ENCODE results near the gene ZFTA. TPM values are rescaled to one million over a fixed set of nuclear protein-coding genes. Genes with fewer than 3 reads are reported as not detected.
"Not testable (repeated sequence)": the region's sequence is repeated elsewhere in the genome, so short reads cannot be mapped to it uniquely, and the experiment has no call there.

The ZFTA gene
- total RNA-seq = 14.3 TPM
- long read RNA-seq, partial matches to known transcripts = 0 of 20 reads
- long read RNA-seq, other reads (novel, unspliced or antisense) = 19 of 20 reads

GRCh38 chr11:63768237-63769041 is at the start of gene ZFTA:
ZFTA (minus strand) TSS chr11:63768775; CDS start chr11:63768622, 153 bp downstream.
- peak; percentile 85 for DNase-seq (ENCODE audit: low spot score)
- intact Hi-C loops (cut with DNase I) = loop anchor here (2.0 to 10.0 kb wide), 4 partner anchors 44 to 376 kb away; partner anchors contain the start of genes MARK2, NAA40 and SPINDOC

- intact Hi-C loops (cut with DNase I) = no loop called here
- no peak for DNase-seq (ENCODE audit: low spot score)
Measured at GRCh38 chr11:63817758-63818498, 49.4 kb upstream of the ZFTA start.

- no peak for DNase-seq (ENCODE audit: low spot score)
- intact Hi-C loops (cut with DNase I) = no loop called here
Measured at GRCh38 chr11:63816732-63817131, 48.2 kb upstream of the ZFTA start.

GRCh38 chr11:63816166-63816565 is 47.6 kb upstream of the ZFTA start:
- DNase-seq (ENCODE audit: low spot score) = no peak
- intact Hi-C loops (cut with DNase I) = no loop called here

GRCh38 chr11:63814383-63814736 is 45.8 kb upstream of the ZFTA start:
- intact Hi-C loops (cut with DNase I) = loop anchor here (5.0 kb wide), 1 partner anchor 47 kb away; the partner anchor contains the start of gene ZFTA
- no peak for DNase-seq (ENCODE audit: low spot score)

GRCh38 chr11:63813563-63814382 is 45.2 kb upstream of the ZFTA start:
- intact Hi-C loops (cut with DNase I) = loop anchor here (5.0 kb wide), 1 partner anchor 46 kb away; the partner anchor contains the start of gene ZFTA
- no peak for DNase-seq (ENCODE audit: low spot score)

GRCh38 chr11:63813035-63813562 is 44.5 kb upstream of the ZFTA start, which contains the start of gene SPINDOC:
SPINDOC (plus strand) TSS chr11:63813456; CDS start chr11:63813687, 231 bp downstream.
- intact Hi-C loops (cut with DNase I) = loop anchor here (5.0 kb wide), 1 partner anchor 46 kb away; the partner anchor contains the start of gene ZFTA
- DNase-seq (ENCODE audit: low spot score) = peak; percentile 89

- no peak for DNase-seq (ENCODE audit: low spot score)
- intact Hi-C loops (cut with DNase I) = loop anchor here (5.0 kb wide), 1 partner anchor 44 kb away; the partner anchor contains the start of gene ZFTA
Measured at GRCh38 chr11:63811522-63811921, 42.9 kb upstream of the ZFTA start.

- not testable (repeated sequence) for DNase-seq (ENCODE audit: low spot score)
- intact Hi-C loops (cut with DNase I) = loop anchor here (5.0 kb wide), 1 partner anchor 43 kb away; the partner anchor contains the start of gene ZFTA
Measured at GRCh38 chr11:63810383-63810782, 41.8 kb upstream of the ZFTA start.

GRCh38 chr11:63805844-63806415 is 37.4 kb upstream of the ZFTA start:
- intact Hi-C loops (cut with DNase I) = no loop called here
- DNase-seq (ENCODE audit: low spot score) = no peak

- DNase-seq (ENCODE audit: low spot score) = no peak
- intact Hi-C loops (cut with DNase I) = no loop called here
Measured at GRCh38 chr11:63804259-63804658, 35.7 kb upstream of the ZFTA start.

- intact Hi-C loops (cut with DNase I) = no loop called here
- DNase-seq (ENCODE audit: low spot score) = no peak
Measured at GRCh38 chr11:63802637-63803414, 34.3 kb upstream of the ZFTA start.

- DNase-seq (ENCODE audit: low spot score) = no peak
- intact Hi-C loops (cut with DNase I) = no loop called here
Measured at GRCh38 chr11:63800921-63801320, 32.3 kb upstream of the ZFTA start.

- intact Hi-C loops (cut with DNase I) = no loop called here
- no peak for DNase-seq (ENCODE audit: low spot score)
Measured at GRCh38 chr11:63795066-63795465, 26.5 kb upstream of the ZFTA start.

- intact Hi-C loops (cut with DNase I) = no loop called here
- DNase-seq (ENCODE audit: low spot score) = no peak
Measured at GRCh38 chr11:63793161-63793560, 24.6 kb upstream of the ZFTA start.

GRCh38 chr11:63791495-63792167 is 23.1 kb upstream of the ZFTA start:
- intact Hi-C loops (cut with DNase I) = no loop called here
- DNase-seq (ENCODE audit: low spot score) = no peak

GRCh38 chr11:63785823-63786222 is 17.2 kb upstream of the ZFTA start:
- DNase-seq (ENCODE audit: low spot score) = no peak
- intact Hi-C loops (cut with DNase I) = no loop called here

Measured in cardiac septum (tissue), 1 donor.